ENCODE data around the gene HOXA5. TPM values are rescaled to one million over a fixed set of nuclear protein-coding genes. Genes with fewer than 3 reads are reported as not detected.

HOXA5 gene
- total RNA-seq, 1 experiment from 2014 or later, result 0.79 TPM

DNA sequence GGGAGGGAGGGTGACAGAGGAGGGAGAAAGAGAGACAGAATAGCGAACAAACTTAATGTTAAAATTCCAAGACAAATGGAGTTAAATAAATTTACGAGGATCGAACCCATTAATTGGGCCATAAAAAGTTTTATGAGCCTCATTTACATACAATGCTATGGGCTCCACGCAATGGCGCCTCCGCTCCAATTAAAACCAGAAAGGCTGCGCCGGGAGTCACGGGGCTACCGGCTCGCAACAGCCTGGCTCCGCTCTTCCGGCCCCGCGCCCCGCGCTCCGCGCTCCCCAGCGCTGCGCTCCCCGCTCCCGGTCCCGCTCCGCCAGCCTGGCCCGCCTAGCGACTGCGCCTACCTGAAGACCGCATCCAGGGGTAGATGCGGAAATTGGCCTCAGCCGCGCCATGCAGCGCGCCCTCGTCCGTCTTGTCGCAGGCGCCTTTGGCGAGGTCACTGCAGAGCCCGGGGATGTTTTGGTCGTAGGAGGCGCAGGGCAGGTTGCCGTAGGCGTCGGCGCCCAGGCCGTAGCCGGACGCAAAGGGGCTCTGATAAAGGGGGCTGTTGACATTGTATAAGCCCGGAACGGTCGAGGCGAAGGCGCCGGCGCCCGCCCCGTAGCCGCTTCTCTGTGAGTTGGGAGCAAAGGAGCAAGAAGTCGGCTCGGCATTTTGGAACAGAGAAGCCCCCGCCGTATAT, 12.5 kb upstream of the HOXA5 start:
- Histone ChIP-seq H3K4me1 (replicated peaks) (peaks cover 33% of the 10 kb centered on the region), H3K27me3 (replicated peaks) (no peaks in the 10 kb centered on the region; the same call in 1 of the 2 replicates), H3K9me3 (replicated peaks) (no peaks in the 10 kb centered on the region), H3K4me3 (peak overlapping the region; percentile 46), H3K36me3 (no peaks in the 10 kb centered on the region), H3K27ac (no peak overlapping the region; the same call in 1 of the 2 replicates)
- DNase-seq (ENCODE audit: low read depth in 1 of 2, low spot score in 2 of 2), result peak; percentile 43 to 58

DNA sequence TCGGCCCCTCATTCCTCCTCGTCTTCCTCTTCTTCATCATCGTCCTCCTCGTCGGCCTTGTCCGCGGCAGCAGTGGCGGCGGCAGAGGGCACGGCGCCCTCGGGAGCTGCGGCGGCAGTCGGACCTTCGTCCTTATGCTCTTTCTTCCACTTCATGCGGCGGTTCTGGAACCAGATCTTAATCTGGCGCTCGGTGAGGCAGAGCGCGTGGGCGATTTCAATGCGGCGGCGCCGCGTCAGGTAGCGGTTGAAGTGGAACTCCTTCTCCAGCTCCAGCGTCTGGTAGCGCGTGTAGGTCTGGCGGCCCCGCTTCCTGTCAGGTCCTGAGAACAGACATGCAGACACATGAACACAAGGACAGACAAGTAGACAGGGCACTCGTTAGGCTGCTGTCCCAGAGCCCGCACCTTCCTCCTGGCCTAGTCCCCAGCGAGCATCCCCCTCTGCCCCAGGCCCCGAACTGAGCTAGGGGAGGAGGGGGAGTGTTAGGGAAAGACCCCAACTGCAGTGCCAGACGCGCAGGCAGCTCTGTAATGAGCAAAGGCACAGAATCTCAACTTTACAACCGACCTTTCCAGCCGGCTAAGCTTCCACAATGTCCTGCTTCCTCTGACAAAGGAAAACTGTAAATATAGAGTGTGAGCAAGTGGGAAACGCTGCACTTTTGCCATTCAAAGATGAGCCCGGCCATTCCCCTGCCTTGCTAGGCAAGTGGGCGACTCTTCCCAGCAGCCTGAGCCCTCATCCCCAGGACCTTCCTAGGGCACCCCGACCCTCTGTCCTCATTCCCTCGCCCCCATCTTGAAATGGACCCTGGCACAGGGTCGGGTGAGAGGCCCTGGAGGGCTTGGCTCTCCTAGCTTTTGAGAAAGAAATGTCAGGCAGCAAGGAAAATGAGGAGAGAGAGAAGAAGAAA, 11.7 kb upstream of the HOXA5 start:
- Histone ChIP-seq H3K9me3 (replicated peaks) (no peaks in the 10 kb centered on the region), H3K4me1 (replicated peaks) (peaks cover 32% of the 10 kb centered on the region), H3K36me3 (no peaks in the 10 kb centered on the region), H3K27ac (no peak overlapping the region), H3K27me3 (replicated peaks) (no peaks in the 10 kb centered on the region; the same call in 1 of the 2 replicates), H3K4me3 (peak overlapping the region; percentile 46)
- DNase-seq (ENCODE audit: low read depth in 1 of 2, low spot score in 2 of 2), result no peak

DNA sequence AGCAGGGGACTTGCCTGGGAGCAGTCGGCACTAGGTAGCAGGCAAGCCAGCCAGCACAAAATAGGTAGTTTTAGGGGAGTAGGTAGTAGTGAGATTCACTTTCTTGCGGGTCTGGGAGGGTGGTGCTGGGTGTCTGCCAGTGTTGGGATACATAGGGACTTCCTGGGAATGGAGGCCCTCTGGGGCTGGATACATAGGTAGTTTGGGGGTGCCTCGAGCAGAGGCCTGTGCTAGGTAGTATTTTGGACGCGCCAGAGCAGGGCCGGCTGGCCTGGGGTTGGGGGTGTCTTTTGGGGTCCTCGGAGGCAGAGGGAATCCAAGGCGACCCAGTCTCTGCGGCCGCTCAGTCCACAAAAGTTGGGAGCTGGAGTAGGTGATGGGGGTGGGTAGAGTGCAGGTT, 10.9 kb upstream of the HOXA5 start:
- Histone ChIP-seq H3K27me3 (replicated peaks) (no peaks in the 10 kb centered on the region; the same call in 1 of the 2 replicates), H3K4me3 (no peak overlapping the region), H3K27ac (no peak overlapping the region), H3K4me1 (replicated peaks) (peaks cover 33% of the 10 kb centered on the region), H3K9me3 (replicated peaks) (no peaks in the 10 kb centered on the region), H3K36me3 (no peaks in the 10 kb centered on the region)
- no peak for DNase-seq (ENCODE audit: low read depth in 1 of 2, low spot score in 2 of 2)

DNA sequence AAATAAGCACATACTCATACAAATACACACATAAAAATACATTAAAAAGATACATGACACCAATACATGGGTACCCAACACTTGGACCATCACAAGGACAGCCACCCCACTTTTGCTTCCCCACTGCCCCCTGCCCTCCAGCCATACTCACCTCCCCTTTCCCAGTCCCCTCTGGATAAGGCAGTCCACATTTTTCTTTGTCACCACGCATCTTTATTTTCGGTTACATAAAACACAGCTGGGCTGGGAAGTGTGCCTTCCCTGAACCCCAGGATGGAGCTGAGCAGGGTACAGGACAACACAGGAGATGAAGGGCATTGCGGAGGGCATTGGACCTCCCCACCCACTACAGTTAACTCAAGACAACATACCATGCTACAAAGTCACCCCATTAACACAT, 10.0 kb upstream of the HOXA5 start:
- no peak overlapping the region for H3K4me3 ChIP-seq
- H3K27ac ChIP-seq, result no peak overlapping the region
- H3K4me1 ChIP-seq (replicated peaks), result peaks cover 41% of the 10 kb centered on the region
- H3K36me3 ChIP-seq, result no peaks in the 10 kb centered on the region
- no peaks in the 10 kb centered on the region; the same call in 1 of the 2 replicates for H3K27me3 ChIP-seq (replicated peaks)
- H3K9me3 ChIP-seq (replicated peaks), result no peaks in the 10 kb centered on the region
- DNase-seq (ENCODE audit: low read depth in 1 of 2, low spot score in 2 of 2), result no peak

DNA sequence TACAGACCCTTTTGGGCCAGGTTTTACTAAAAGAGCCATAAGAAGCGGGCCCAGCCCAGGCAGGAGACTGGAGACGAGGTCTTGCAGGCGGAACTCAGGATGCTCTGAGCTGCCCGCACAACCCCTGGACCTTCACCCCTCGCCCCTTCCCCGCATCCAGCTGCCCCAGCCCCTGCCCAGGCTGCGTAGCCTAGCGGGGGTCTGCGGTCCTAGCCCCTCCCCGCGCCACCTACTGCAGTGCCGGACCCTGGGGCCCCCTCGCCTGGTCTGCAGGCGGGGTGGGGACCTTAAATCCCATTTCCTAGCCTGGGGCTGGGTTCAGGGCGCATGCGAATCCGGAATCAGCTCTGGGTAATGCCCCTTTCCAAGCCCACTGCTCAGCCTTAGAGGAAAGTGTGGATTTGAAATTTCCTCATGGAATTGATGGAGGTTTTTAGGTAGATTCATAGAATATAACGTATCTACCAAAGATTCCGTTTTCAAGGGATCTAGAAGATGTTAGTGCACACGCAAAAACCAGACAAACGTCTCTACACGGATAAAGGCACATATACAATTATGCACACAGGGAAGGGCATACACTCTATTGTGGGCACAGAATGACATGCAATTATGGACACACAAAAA, 9.4 kb upstream of the HOXA5 start:
- peak in 1 of 2 experiments; percentile 37 for DNase-seq (ENCODE audit: low read depth in 1 of 2, low spot score in 2 of 2)
- Histone ChIP-seq H3K36me3 (no peaks in the 10 kb centered on the region), H3K4me1 (replicated peaks) (peaks cover 47% of the 10 kb centered on the region), H3K27ac (no peak overlapping the region), H3K9me3 (replicated peaks) (no peaks in the 10 kb centered on the region), H3K4me3 (peak overlapping the region; percentile 37; the same call in 1 of the 2 replicates), H3K27me3 (replicated peaks) (no peaks in the 10 kb centered on the region; the same call in 1 of the 2 replicates)

DNA sequence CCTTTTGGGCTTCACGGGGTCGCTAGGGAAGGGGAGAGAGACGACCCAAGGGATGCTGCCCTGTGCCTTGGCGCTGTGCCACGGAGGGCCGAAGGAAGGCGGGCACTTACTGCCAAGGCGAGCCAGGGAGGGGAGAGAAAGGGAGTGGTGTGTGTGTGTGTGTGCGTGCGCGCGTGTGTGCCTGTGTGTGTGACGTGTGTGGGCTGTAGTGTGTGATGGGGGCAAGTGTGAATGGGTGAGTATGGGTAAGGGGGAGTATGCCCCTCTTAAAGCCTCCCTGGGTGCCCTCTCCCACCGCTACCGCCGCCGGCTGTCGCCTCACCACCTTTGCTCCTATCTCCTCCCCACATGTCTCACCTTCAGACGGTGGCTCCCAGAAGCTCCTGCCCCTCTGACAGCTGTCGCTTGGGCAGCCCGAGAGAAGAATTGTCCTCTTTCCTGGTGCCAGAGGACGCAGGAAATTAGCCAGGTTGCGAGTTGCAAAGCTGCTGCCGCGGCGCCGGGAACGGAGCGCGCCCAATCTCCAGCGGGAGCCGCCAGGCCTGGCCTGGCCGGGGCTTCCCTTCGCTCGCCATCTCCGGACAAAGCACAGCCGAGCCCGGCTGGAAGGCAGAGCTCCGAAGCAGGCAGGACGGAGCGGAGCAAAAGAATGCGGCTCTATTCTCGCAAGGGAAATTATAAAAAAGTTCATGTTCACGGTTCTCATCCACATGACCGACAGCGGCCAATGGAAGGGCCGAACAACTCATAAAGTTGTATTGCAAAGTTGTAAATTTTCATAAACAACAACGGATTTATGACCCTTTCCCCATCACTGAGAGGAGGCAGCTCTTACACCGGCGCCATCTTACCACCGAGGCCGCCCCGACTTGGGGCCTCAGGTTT, 8.7 kb upstream of the HOXA5 start, which contains the start of gene HOXA3:
TSS of gene HOXA3 (minus strand) at position 653 of the 885 bp plus-strand sequence. CDS start 41,943 bp downstream, outside the sequence.
- DNase-seq (ENCODE audit: low read depth in 1 of 2, low spot score in 2 of 2), result peak in 1 of 2 experiments; percentile 57
- Histone ChIP-seq H3K36me3 (no peaks in the 10 kb centered on the region), H3K4me1 (replicated peaks) (peaks cover 52% of the 10 kb centered on the region), H3K27me3 (replicated peaks) (no peaks in the 10 kb centered on the region; the same call in 1 of the 2 replicates), H3K4me3 (peak within 1 kb of the TSS; percentile 37), H3K9me3 (replicated peaks) (no peaks in the 10 kb centered on the region), H3K27ac (no peak within 1 kb of the TSS)

DNA sequence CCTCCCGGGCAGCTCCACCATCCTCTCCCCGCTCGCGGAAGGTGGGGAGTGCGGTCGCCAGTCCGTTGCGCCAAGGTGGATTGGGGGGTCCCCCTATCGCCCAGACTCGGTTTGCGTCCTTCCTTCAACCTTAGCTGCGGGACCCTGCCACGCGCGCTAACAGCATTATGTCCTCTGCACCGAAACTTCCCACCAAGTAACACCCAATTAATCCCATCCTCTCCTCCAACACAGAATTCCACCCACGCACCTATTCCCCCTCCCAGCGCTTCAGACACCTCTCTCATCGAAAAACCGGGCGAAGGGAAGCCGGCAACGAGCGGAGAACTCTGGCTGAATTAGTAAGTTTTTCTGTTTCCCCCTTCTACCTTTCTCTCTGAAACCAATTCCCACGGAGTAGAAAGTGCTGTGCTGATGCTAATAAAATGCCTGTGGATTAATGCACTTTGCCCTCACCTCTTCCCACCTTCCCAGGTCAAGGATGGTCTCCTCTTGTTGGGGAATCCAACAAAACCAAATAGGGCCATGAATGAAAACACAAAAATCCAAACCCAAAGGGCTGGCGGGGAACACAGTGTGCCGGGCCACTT, 8.0 kb upstream of the HOXA5 start:
- H3K36me3 ChIP-seq, result no peaks in the 10 kb centered on the region
- H3K27me3 ChIP-seq (replicated peaks), result no peaks in the 10 kb centered on the region; the same call in 1 of the 2 replicates
- DNase-seq (ENCODE audit: low read depth in 1 of 2, low spot score in 2 of 2), result peak in 1 of 2 experiments; percentile 51
- H3K4me3 ChIP-seq, result peak overlapping the region; percentile 37
- no peak overlapping the region for H3K27ac ChIP-seq
- H3K4me1 ChIP-seq (replicated peaks), result peaks cover 59% of the 10 kb centered on the region
- H3K9me3 ChIP-seq (replicated peaks), result no peaks in the 10 kb centered on the region

DNA sequence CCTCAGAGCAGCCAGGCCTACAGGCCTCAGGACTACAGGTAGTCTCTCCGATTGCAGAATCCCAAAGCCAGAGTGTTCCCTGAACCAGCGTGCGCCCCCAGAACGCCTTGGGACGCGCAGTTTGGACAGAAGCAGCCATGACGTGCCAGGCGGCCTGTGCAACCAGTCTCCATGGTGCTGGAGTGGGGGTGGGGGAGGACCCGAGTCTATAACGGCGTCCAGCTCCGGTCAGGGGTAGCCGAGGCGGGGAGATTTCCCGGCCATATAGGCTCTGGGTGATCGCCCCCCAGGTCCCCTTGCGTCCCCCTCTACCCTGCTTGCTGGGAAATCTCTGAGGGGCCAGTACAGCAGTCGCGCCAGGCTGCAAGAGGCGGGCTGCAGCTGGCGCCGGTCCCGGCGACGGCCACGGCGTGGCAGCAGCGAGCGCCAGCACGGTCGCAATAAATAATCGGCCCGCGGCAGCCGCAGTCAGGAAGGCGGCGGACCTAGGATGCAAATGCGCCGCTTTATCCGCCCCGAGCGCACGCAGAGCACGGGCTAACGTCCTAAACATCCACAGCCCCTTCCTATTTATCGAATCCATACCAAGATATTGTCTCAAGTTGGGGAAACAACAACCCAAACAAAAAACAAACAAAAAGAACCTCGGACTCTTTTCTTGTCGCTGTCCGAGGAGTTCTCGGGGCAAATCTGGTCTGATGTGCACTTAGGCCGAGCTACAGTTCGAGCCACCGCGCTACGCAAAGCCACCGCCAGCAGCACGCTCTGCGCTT, 7.3 kb upstream of the HOXA5 start:
- Histone ChIP-seq H3K9me3 (replicated peaks) (no peaks in the 10 kb centered on the region), H3K27me3 (replicated peaks) (no peaks in the 10 kb centered on the region; the same call in 1 of the 2 replicates), H3K4me3 (peak overlapping the region; percentile 37), H3K27ac (no peak overlapping the region), H3K4me1 (replicated peaks) (peaks cover 59% of the 10 kb centered on the region), H3K36me3 (no peaks in the 10 kb centered on the region)
- peak; percentile 70 to 88 for DNase-seq (ENCODE audit: low read depth in 1 of 2, low spot score in 2 of 2)

DNA sequence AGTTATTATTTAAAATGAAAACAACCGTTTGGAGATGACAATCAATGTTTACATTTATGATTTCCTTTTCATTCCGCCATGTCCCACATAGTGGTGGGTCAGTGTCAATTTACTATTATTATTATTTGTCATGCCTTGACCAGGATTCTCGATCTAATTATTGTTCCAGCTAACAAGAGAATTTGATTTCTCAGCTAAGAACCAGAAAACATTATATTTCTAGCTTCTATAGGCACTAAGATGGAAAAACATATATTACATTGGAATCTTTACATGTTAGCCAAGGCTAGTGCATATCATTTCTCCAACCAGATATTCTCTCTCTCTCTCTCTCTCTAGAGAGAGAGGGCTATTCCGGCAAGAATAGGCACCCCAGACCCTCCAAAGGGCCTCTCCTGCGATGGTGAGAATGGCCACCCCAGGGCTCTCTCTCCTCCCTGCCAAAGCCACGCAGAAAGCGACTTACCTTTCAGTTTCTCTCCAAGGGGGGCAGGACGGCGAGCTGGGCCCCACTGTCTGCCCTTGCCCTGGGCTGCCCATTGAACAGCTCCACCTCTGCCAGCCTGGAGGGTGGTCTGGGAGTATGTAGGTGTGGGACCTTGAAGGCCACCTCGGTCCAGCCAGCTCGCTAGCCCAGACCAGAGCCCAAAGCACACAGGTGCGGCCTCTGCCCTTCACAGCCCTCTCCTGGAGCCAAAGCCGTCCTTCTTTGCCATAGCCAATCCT, 6.5 kb upstream of the HOXA5 start:
- H3K27me3 ChIP-seq (replicated peaks), result no peaks in the 10 kb centered on the region; the same call in 1 of the 2 replicates
- no peak overlapping the region for H3K27ac ChIP-seq
- H3K36me3 ChIP-seq, result no peaks in the 10 kb centered on the region
- DNase-seq (ENCODE audit: low read depth in 1 of 2, low spot score in 2 of 2), result no peak
- peak overlapping the region; percentile 37 for H3K4me3 ChIP-seq
- peaks cover 53% of the 10 kb centered on the region for H3K4me1 ChIP-seq (replicated peaks)
- no peaks in the 10 kb centered on the region for H3K9me3 ChIP-seq (replicated peaks)

DNA sequence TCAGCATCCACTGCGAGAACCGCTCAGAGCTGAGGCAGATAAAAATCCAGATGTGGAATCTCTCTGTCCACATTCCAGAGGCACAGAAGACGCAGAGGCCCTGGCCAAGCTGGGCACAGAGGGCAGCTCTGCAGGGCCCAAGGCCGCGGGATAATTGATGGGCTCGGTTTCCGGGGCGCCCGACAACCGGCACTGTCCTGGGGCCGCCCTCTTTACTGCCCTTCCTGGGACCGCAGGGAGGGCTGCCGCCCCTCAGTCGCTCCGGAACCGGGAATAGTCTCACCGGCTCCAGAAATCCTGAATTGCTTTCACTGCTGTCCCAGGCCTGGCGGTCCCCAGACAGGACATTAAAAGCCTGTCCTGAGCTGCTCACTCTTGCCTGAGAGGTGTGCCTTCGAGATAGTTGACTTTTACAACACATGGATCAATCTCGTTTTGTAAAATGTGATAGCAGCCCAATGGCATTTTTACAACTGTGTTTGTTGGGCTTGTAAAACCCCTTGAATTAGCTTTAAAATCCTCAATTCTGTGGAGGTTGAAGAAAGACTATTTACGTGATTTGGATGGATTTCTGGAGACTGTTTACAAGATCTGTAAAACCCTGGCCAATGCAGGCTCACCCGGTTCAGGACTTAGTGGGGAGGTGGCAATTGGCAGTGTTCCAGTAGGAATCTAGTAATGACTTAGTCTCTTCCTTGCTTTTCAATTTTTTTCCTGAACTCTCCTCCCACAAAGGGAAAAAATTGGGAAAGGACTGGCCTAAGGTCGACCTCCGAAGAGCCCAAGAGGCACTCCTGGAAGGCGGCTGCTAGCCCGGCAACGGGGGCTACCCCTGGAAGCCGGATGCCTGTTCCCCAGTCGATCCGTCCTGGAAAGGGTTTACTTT, 5.5 kb upstream of the HOXA5 start:
- peak overlapping the region; percentile 18 for H3K4me3 ChIP-seq
- no peaks in the 10 kb centered on the region; the same call in 1 of the 2 replicates for H3K27me3 ChIP-seq (replicated peaks)
- H3K27ac ChIP-seq, result peak overlapping the region; percentile 25
- 0 out of 2 replicates have a peak, but pooled peaks cover 3% of the 10 kb centered on the region for H3K36me3 ChIP-seq
- no peak for DNase-seq (ENCODE audit: low read depth in 1 of 2, low spot score in 2 of 2)
- no peaks in the 10 kb centered on the region for H3K9me3 ChIP-seq (replicated peaks)
- H3K4me1 ChIP-seq (replicated peaks), result peaks cover 58% of the 10 kb centered on the region
